ENCODE measurements around the gene SLC15A1.

SLC15A1 gene

DNA sequence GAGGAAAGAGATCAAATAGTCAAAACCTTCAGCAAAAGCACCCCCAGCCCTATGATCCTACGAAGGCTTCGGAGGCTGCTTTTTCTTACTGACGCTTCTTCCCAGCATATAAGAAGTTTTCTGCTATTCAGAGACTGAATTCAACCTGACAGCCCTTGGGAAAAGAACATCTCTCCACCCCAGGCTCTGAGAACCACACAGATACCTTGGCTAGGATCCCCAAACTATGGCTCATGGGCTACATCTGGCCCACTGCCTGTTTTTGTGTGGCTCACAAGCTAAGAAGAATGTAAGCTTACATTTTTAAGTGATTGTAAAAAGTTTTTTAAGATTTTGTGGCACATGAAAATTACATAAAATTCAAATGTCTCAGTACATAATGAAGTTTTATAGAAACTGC lies 3.0 kb downstream of the SLC15A1 start:
- no peak for DNase-seq

DNA sequence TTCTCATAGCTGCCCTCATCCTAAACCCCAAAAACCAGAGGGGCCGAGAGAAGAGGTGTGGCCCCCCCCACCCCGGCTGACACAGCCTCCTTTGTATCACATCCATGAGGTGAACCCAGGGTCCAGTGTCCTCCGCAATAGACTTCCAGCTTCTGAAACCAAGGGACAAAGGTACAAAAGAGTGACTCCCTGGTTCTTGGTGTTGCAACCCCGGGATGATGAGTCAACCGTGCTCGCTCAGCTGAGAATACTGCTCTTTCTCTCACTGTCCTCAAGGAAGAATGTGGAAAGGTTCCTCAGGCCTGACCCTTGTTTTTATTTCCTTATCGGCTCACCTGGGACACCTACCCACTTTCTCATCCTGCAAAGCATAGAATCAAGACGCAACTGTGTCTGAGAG lies 5.5 kb downstream of the SLC15A1 start:
- DNase-seq, result no peak

DNA sequence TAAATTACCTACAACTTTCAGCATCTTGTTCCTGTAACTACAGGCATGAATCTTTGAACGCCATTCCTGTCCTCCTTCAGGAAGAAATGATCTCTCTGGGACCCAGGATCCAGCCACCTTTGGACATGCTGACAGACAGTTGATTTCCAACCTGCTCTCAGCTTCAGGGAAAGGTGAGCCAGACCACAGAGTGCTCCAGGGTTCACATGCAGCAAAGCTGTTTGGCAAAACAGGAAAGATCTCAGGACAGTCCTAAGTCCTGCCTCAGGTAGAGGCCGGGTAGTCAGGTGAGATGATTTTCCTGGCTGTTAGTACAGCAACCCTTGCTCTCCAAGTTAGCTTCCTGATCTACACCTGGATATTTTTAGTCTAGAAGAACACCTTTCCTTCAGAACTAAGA lies 9.1 kb downstream of the SLC15A1 start:
- DNase-seq, result no peak

DNA sequence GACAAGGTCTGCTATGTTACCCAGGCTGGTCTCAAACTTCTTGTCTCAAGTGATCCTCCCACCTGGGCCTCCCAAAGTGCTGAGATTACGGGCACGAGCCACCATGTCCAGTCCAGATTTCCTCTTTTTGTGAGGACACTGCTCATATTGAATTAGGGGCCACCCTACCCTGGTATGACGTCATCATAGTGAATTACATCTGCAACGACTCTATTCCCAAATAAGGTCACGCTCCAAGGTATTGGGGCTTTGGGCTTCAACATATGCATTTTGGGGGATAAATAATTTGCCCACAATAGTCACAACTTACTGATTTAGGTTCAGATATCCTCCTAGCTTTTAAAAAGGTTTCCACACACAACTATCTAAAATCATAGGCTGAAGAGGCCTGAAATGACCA lies 9.5 kb downstream of the SLC15A1 start:
- DNase-seq, result no peak

DNA sequence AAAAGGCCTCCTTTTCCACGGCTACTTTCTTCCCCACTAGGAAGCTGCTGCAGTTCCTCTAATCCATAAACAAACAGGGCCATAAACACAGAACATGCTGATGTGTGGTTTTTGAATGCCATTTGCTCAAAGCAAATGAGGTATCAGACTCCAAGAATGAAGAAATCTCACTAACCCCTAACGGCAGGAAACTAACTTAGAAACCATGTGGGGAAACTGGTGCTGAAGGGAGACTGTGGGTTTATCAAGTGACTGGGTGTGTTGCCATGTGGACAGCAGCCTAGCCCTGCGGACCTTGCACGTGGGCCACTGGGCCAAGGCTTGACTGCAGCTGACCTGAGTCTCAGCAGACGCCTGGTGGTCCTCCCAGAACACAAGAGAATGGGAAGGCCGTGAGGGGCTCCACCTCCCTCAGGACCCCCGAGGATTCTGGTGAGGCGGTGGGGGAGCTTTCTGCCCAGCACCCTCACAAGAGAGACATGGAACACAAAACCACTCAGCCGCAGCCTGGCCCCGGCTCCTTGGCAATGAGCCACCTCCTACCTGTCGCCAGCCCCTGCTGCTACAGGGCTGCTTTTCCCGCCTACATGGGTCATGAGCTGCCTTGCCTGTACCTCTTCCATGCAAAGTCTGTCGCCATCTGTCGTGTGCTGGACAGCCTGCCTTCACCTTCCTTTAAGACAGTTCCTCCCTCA lies 10.6 kb downstream of the SLC15A1 start:
- DNase-seq, result no peak

DNA sequence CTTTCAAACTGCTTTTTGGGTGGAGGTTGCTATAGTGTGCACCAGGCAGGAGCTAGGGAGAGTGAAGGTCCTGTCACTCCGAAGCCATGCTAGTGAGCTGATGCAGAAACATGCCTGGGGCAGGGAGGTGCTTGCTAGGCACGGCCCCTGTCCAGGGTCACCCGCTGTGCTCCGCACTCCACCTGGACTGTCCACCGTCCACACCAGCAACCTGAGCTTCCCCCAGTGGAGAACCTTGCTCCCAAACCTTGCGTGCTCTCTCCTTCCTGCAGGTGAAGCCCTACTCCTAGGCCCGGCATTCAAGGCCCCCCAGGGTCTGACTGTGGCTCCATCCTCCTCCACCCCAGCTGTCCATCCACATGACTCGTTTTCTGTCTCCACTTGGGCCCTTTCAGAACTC lies 12.3 kb downstream of the SLC15A1 start:
- no peak for DNase-seq

DNA sequence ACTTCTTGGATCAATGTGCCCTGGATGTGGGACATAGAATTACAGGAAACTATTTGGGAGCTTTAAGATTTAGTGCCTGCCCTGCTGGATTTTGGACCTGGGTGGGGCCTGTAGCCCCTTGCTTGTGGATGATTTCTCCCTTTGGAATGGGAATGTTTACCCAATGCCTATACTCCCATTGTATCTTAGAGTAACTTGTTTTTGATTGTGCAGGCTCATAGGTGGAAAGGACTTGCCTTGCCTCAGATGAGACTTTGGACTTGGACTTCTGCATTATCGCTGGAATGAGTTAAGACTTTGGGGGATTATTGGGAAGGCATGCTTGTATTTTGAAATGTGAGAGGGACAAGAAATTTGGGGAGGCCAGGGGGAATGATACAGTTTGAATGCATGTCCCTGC lies 13.5 kb downstream of the SLC15A1 start:
- no peak for DNase-seq

DNA sequence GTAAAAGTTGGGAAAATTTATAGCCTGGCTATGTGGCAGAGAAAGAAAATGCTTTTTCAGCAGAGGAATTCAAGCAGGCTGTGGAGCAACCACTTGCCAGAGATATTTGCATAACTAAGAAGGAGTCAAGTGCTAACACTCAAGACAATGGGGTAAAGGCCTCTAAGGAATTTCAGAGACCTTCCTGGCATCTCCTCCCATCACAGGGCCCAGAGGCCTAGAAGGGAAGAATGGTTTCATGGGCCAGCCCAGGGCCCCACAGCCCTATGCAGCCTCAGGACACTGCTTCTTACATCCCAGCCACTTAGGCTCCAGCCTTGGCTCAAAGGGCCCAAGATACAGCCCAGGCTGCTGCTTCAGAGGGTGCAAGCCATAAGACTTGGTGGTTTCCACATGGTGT lies 14.3 kb downstream of the SLC15A1 start:
- no peak for DNase-seq

DNA sequence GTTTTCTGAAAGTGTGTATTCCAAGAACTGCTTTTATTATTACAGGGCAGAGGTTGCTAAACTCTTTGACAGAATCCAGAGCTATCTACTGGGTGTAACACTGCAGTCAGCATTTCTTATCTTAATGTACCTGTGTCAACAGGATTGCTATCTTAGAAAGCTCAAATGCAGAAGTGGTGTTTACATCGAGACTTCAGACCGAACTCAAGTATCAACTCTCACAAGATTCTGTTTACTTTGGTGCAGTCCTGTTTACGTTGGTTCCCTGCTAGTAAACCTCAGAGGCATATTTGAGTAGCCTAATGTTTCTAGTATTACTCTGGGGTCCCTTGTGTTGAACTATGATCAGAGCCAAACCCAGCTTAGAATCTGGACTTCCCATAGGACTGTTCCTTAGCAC lies 20.5 kb downstream of the SLC15A1 start:
- no peak for DNase-seq

DNA sequence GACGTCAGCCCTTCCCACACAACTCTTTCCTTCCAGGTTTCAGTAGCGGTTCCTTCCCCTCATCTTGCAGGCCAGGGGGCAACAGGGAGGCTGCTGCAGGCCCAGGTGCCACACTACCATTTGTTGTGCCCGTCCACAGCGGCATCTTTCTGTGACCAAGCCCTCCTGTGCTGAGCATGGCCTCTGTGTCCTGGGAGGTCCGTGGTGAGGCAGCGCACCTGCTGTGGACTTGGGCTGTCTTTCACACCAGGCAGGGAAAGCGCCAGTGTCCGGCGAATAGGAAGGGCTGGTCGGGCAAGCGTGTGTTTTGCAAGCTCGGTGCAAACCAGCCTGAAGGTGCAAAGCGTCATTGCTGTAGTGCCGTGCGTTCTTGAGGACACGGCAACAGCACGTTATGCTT lies 21.4 kb downstream of the SLC15A1 start:
- no peak for DNase-seq

DNA sequence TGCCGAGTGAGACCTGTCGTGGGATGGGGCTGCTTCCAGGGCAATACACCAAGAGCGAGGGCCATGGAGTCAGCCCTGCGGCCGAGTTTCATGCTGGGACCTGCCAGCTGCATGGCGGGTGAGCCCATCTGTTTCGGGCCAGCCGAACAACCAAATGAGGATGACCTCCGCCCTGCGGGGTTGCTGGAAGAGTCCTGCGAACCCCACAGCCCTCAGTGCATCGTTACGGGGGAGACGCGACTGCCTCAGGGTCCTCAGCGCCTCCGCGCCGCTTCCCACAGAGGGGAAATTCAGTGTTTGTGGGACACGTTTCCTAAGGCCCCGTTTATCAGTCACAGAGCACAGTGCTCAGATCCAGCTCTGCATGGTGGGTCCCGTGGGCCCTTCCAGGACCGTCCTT lies 22.0 kb downstream of the SLC15A1 start:
- DNase-seq, result no peak

DNA sequence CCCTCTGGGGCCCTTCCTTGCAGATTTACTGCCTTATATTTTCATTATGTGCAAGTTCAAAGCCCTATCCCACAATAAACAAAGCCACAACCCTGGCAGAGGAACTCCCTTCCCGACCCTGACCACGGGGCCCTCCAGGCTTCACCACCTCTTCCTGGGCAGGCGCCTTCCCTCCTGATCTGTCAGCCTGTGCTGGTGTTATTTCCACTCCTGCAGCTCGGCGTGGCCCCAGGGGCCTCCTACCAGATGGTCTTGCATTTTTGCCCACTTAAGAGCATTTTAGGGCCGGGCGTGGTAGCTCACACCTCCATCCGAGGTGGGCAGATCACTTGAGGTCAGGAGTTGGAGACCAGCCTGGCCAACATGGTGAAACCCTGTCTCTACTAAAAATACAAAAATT lies 22.8 kb downstream of the SLC15A1 start:
- DNase-seq, result no peak

DNA sequence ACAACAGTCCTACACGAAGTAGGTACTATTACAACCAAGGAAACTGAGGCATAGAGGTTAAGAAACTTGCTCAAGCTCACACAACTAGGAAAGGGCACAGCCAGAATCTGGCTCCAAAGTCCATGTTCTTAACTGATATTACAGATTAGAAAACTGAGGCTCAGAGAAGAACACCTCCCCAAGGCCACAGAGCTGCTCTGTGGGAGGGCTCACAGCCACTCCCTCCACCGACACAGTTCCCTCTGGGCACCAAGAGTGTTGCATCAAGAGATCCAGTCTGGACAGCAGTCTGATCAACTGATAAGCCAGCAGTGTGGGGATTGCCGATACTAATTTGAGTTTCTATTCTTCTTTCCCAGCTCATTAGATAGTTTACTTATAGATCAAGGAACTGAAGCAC lies 29.5 kb downstream of the SLC15A1 start:
- no peak for DNase-seq

DNA sequence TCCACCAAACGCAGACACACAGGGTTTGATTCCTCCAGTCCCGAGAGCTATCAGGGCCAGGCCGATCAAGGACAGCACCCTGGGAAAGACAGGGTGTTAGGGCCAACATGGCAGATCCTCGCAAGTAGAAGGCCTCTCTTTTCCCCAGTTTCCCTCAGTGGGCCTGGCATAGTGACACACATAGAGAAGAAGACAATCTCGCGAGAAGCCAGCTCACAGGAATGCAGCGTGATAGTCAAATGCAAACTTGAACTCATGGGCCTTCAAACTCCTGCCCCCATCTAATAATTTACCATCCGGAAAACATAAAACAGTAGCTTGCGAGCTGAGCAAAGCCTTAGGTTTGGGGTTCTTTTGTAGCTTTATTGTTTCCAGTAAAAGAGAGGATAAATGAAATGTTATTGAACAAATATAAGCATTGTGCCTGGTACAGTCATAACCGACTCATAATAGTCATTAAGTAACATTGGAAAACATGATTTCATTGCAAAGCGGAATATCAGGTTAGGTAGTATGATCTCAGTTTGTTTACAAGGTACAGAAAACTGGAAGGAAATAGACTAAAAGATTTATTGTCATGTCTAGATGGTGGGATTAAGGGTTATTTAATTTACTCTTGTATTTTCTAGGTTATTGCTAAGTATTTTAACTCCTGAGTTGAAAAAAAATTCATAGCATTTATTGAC lies 30.5 kb downstream of the SLC15A1 start:
- no peak for DNase-seq

DNA sequence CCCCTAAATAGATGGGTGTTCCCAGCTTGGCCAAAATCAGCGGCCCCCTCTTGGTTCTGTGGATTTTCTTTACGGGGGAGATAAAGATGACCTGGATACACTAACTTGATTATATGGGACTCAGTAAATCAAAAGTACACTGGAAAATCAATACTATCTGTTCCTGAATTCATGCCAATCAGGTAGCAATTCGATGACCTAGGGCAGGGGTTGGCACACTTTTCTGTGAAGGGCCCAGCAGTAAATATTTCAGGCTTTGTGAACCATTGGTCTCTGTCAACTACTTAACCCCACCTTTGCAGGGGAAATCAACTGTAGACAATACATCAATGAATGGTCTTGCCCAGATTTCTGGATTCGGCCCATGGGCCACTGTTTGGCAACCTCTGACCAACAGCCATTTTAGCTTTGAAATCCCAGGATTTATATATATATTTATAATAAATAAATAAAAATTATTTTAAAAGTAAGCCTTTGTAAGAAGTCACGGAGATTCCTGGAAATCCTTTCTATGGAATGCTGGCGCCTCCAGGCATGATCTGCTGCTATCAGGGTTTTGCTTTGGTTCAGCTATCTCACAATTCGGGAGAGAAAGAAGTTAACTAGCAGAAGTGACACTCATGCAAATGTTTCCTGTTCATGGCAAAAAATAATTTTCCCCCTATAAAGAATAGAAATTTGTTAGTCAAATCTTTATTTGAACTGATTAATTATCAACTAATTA lies 32.8 kb downstream of the SLC15A1 start:
- no peak for DNase-seq

DNA sequence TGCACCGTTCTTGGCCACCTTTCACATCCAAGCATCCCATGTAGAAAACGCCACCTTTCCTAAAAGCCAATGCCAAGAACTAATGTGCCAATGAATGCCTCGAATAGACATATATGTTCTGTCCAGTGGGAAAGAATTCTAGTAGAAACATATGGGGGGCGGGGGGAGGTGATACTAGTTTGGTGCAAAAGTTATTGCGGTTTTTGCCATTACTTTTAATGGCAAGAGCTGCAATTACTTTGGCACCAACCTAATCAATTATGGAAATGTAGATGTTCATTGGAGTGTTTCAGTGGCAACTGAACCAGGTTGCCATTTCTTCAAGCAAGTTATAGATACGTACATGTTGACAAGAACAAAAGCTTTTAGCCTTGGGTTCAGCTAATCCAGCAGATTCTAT lies 34.6 kb downstream of the SLC15A1 start:
- no peak for DNase-seq

DNA sequence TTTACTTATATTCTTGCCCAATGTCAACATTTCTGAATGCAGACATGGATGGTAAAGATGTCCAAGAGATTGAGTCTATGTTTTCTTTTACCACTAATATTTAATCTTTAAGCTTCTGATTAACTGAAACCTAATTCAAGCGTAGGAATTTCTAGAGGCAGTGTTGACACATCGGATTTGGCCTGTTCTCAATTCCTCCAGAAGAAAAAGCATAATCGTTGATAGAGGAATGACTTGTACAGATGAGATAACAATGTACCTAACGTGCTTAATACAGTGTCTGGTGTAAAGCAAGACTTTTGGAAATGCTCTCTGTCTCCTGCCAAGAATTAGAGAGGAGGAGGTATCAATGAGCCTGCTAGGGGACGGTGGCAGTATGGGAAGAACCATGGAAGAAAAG lies 35.2 kb downstream of the SLC15A1 start:
- no peak for DNase-seq

DNA sequence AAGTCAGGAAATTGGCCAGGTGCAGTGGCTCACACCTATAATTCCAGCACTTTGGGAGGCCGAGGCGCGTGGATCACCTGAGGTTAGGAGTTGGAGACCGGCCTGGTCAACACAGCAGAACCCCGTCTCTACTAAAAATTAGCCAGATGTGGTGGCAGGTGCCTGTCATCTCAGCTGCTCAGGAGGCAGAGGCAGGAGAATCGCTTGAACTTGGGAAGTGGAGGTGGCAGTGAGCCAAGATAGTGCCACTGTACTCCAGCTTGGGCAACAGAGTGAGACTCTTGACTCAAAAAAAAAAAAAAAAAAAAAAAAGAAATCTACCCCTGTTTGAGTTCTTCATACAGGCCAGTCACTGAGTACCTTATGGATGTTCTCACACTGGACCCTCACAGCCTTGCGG lies 42.0 kb downstream of the SLC15A1 start:
- no peak for DNase-seq

DNA sequence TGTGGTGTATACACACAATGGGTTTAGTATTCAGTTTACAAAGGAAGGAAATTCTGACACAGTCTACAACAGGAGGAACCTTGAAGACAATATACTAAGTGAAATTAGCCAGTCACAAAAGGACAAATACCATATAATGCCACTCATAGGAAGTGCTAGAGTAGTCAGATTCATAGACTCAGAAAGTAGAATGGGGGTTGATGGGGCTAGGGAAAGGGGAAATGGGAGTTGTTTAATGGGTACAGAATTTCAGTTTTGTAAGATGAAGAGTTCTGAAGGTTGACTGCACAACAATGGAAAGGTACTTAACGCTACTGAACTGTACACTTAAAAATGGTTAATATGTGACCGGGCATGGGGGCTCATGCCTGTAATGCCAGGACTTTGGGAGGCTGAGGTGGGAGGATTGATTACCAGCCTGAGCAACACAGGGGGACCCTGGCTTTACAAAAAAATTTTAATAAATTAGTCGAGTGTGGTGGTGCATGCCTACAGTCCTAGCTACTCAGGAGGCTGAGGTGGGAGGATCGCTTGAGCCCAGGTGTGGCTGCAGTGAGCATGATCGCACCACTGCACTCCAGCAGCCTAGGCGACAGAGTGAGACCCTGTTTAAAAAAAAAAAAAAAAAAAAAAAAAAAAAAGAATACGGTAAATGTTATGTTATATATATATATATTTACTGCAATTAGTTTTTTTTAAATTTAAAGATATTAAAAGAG lies 45.0 kb downstream of the SLC15A1 start:
- no peak for DNase-seq

DNA sequence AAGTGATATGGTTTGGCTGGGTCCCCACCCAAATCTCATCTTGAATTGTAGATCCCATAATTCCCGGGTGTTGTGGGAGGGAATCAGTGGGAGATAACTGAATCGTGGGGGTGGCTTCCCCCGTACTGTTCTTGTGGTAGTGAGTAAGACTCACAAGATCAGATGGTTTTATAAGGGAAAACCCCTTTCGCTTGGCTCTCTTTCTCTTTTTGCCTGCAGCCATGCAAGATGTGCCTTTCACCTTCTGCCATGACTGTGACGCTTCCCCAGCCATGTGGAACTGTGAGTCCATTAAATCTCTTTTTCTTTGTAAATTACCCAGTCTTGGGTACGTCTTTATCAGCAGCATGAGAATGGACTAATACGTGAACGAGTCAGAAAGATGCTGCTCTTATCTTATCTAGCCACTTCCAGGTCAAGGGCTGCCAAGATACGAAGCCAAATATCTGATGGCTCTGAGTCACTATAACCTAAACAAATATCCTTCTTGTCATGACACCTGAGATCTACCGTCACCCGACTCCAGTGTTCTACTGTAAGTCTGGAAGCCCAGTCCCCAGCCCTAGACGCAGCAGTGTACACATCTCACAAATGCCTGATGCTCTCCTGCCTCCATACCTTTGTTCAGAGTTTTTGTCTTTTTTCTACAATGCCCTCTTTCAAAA lies 45.9 kb downstream of the SLC15A1 start:
- DNase-seq, result no peak

DNA sequence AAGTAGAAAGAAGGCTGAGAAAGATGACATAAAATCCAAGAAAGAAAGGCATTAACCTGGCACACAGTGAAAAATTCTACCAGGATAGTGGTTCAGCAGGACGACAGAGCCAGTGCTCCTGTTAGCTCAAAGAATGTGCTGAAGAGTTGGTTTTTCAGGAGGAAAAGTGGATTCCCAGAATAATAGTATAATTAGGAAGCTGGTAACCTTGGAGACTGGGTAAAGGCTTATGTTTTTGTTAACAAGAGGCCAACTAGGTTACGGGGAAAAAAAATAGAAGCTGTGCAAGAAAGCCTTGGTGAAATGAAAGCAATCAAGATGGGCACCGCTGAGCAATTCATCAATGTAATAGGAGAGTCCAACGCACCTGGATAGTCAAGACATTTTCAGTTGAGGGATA lies 54.7 kb downstream of the SLC15A1 start:
- DNase-seq, result no peak

DNA sequence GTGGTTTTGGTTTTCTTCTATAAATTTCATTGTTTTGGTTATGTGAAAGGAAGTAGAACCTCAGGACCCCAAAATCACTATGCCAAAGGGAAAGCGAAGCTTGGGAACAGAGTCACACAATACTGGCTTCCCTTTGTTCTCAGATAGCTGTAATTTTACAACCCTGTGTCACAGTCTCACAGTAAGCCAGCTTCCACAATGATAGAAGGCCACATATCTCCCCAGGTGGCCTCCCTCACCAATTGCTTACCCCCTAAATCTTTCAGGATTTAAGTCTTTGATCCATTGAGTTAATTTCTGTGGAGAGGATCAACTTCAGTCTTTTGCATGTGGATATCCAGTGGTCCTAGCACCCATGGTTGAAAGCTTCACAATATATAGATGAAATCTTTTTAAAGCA lies 58.7 kb downstream of the SLC15A1 start:
- DNase-seq, result no peak

DNA sequence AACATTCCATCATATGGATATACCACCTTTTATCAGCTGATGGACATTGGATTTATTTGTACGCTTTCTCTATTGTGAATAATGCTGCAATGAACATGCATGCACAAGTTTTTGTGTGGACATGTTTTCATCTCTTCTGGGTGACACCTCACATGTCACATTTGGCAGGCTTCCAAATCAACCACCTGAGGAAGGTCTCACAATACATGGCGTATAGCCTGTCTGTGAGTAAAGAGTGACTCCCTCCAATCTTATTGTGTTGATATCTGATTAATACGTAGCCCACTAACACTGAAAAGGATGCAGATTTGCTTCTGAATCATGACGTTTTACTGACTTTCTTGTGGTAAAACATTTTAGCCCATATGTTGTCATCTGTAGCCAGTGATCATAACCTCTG lies 61.1 kb downstream of the SLC15A1 start:
- DNase-seq, result no peak
